22Rv1 (cell line): Measurements from ENCODE around the gene ABCG8.
A peak's percentile ranks its signal among the peaks of the same experiment; 100 is the strongest.
"Not testable (repeated sequence)": the region's sequence is repeated elsewhere in the genome, so short reads cannot be mapped to it uniquely, and the experiment has no call there.

Experiments
- H3K27ac ChIP-seq: fragments of 450-650 bp; 2 replicates; pipeline ENCODE4 v1.5.1; 2017
- ZFX ChIP-seq: fragments of 450-650 bp; IDR thresholded peaks from 2 replicates; pipeline ENCODE4 v1.6.1; 2017; ENCODE audit warnings: antibody characterized with exemption, borderline replicate concordance
- TF ChIP-seq, protein P1 (sequence below): fragments of 450-650 bp; IDR thresholded peaks from 2 replicates; pipeline ENCODE4 v1.5.1; 2017; ENCODE audit warnings: mild to moderate bottlenecking

The ABCG8 gene

DNA sequence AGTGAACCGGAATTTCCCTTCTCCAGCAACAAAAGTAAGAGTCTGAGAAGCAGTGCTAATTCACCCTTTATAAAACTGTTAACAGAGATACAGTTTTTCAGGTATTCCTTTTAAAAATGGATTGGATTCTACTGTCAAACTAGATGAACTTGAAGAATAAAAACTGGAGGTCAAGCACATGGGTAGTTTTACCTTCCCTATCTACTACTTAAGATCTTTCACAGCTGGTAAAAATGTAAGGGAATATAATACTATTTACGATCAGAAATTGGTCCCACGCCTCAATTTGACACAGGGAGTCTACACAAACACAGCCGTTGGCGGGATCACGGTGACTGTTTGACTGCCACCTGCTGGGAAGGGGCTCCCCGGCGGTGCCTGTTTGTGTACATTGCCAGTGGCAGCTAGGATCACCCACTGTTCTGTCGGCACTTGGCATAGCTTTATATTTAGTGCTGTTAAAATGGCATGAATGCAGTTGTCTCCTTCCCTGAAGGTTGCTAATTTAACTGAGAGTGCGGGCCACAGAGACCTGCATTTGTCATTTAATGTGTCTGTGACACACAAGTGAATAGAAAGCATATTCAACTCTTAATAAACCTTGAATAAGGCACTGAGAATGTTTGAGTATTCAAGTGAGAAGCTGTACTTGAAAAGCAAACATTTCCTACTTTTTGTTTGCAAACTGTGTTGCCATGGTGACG is 59.5 kb downstream of the ABCG8 start:
- H3K27ac ChIP-seq, result peak overlapping the region; percentile 61
- no peak for TF ChIP-seq ZFX
- TF ChIP-seq, protein P1, sequence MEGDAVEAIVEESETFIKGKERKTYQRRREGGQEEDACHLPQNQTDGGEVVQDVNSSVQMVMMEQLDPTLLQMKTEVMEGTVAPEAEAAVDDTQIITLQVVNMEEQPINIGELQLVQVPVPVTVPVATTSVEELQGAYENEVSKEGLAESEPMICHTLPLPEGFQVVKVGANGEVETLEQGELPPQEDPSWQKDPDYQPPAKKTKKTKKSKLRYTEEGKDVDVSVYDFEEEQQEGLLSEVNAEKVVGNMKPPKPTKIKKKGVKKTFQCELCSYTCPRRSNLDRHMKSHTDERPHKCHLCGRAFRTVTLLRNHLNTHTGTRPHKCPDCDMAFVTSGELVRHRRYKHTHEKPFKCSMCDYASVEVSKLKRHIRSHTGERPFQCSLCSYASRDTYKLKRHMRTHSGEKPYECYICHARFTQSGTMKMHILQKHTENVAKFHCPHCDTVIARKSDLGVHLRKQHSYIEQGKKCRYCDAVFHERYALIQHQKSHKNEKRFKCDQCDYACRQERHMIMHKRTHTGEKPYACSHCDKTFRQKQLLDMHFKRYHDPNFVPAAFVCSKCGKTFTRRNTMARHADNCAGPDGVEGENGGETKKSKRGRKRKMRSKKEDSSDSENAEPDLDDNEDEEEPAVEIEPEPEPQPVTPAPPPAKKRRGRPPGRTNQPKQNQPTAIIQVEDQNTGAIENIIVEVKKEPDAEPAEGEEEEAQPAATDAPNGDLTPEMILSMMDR, result peak; percentile 57

DNA sequence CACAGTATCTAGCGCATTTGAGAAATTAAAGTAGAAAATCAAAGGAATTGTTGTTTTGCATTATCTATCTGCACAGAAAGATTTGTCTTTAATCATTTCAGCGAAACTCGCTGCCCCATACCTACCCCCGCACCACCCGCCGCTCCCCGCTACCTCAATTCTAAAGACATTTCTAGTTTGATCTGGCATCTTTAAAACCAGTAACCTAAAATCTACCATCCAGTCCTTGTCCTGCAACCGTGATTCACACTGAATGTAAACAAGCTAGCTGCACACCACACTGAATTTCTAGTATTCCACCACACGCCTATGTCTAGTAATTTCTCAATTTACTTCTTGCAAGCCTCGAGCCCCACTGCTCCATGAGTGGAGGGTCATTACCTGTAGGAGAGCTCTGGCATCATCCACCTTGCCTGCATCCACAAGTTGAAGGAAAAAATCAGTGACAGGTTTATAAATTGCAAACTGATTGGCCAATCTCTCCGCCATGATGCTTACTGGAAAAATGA is 60.1 kb downstream of the ABCG8 start:
- TF ChIP-seq ZFX, result no peak
- TF ChIP-seq, protein P1, result no peak
- H3K27ac ChIP-seq, result peak overlapping the region; percentile 61

DNA sequence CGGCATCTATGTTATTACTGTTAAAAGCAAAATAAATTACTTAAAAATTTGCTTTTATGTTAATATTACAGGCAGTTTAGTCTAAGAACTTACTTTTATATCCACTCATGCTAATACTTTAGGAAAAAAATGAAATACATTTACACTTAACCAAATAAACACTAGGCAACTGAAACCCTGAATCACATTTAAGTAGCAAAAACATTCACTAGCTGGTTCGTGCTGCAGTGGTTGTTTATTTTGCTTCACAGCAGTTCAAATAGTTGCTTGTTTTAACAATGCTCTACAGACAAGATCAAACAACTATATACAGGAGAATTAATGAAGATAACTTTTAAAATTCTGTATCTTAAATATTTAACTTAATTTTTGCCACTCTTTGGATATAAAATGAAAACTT is 60.8 kb downstream of the ABCG8 start:
- TF ChIP-seq, protein P1, result no peak
- TF ChIP-seq ZFX, result no peak
- peak overlapping the region; percentile 61; the same call in 1 of the 2 replicates for H3K27ac ChIP-seq

DNA sequence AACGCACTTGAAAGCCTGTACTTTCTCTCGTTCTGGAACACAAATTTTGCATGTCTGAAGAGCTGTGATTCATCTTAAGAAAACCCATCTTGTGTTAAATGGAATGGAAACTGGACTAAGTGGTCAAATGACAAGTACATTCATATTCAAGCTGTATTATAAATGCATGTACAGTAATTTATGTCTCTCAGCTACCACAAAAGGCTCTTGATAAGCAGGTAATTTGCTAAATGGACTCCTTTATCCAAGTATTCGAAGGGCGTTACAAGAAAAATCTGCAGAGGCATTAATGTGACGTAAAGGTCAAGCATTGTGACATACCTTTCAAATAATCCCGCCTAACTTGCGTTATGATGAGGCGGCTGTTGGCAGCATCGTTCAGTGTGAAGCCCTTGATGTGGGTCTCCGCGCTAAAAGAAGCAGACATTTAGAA is 66.6 kb downstream of the ABCG8 start:
- H3K27ac ChIP-seq, result no peak overlapping the region
- TF ChIP-seq, protein P1, result no peak
- no peak for TF ChIP-seq ZFX

DNA sequence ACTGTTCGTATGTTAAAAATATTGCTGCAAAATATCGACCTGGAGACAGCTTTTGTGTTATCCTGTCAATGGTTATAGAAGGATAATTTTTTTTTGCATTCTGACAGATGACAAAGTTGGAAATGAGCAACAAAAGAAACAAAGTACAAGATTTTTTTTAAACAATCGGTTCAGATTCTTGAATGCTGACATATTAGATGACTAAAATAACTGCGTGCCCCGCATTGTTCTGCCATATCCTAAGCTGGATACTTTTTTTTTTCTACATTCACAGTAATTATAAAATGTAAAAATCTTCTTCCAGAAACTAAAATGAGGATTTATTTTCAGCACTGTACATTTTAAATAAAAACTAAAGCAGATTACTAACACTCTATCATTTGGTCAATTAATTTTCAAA is 67.1 kb downstream of the ABCG8 start:
- no peak overlapping the region for H3K27ac ChIP-seq

DNA sequence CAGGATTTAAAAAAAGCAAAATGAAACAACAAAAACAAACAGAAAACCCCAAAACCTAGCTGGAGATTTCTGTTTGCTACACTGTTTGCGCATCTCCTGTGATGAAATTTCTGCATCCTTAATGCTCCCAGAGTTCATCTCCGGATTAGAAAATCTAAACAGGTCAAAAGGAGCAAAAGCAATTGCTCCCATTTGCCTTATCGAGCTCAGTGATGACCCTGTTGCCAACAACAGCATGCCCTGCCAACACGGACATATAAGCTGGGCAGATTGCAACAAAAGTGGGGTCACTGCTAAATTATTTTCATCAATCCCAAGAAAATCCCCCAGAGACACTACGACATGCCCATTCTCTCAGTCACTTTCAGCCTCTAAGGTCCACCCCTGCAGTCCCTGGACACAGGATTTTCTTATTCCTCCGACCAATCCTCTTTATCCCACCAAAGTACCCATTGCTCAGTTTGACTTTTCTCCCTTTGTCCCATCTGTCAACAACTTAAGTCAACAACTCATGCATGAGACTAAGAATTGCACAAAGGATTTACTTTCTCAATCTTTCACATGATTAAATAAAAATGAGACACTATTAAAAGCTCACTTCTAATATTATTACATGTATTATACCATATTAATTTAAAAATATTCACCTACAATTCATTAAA is 67.8 kb downstream of the ABCG8 start:
- H3K27ac ChIP-seq, result no peak overlapping the region
- TF ChIP-seq ZFX, result no peak
- TF ChIP-seq, protein P1, result no peak

More for the DNA sequence above, 67.1 kb downstream of the ABCG8 start:
- TF ChIP-seq, protein P1, result no peak
- no peak for TF ChIP-seq ZFX

DNA sequence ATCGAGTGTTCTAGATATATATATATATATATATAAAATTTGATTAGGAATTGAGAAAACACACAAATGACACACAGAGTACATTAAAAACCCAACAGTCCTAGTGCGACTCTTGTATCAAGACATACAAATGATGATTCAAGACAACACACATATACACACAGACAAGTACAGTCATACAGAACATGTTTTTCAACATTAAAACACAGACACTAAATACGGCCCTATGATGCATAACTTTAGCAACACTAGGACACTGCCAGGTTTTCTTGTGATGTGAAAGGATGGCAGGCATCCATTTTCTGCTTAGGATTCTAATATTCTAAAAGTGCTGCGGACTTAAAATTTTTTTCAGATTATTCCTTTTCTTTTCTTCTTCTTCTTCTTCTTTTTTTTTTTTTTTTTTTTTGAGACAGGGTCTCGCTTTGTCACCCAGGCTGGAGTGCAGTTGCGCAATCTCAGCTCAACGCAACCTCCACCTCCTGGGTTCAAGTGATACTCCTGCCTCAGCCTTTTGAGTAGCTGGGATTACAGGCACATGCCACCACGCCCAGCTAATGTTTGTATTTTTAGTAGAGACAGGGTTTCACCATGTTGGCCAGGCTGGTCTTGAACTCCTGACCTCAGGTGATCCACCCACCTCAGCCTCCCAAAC is 72.5 kb downstream of the ABCG8 start:
- H3K27ac ChIP-seq, result not testable (repeated sequence)
